H1 (cell line): ENCODE data around the gene GAS6. TPM values are rescaled to one million over a fixed set of nuclear protein-coding genes. Genes with fewer than 3 reads are reported as not detected.

ENCODE experiments used
- CTCF ChIA-PET: fragments of 300-600 bp; sonication (Branson Sonifier 250); formaldehyde crosslinking; loops from one replicate; lab custom pipeline; 2021; ENCODE audit not compliant: partially characterized antibody; lab: Charles Lee
- POLR2A ChIA-PET: fragments of 300-600 bp; sonication (Branson Sonifier 250); formaldehyde crosslinking; loops from one replicate; lab custom pipeline; 2021; ENCODE audit warnings: inconsistent platforms; ENCODE audit not compliant: partially characterized antibody; lab: Charles Lee
- DNase-seq, 2 experiments: peaks; one replicate each; pipeline versions ENCODE4 v3.0.0 to v3.0.0-alpha.2; 2010 to 2022; ENCODE audit warnings: low spot score in 2 of 2, low read depth in 1 of 2, mixed read lengths in 1 of 2
- FAIRE-seq: peaks from 2 replicates; lab custom pipeline; 2011; peaks lifted over from hg19 to GRCh38; lab: Jason Lieb, UNC
- H2AFZ ChIP-seq: 2 replicates; pipeline ENCODE4 v1.8.1; 2012; ENCODE audit warnings: low read length, inconsistent platforms
- H2AK5ac ChIP-seq: 2 replicates; pipeline ENCODE4 v1.6.1; 2013; ENCODE audit warnings: low read depth, low read length
- H2BK120ac ChIP-seq: replicated peaks from 2 replicates; pipeline ENCODE3; 2013; ENCODE audit warnings: low read depth, low read length, inconsistent platforms
- H2BK12ac ChIP-seq: 2 replicates; pipeline ENCODE4 v1.6.1; 2013; ENCODE audit warnings: low read depth, low read length
- H2BK15ac ChIP-seq: 2 replicates; pipeline ENCODE4 v1.6.1; 2013; ENCODE audit warnings: low read length
- H2BK20ac ChIP-seq: 2 replicates; pipeline ENCODE4 v1.6.1; 2013; ENCODE audit warnings: low read length
- H2BK5ac ChIP-seq: 2 replicates; pipeline ENCODE4 v1.6.1; 2013; ENCODE audit warnings: low read depth, low read length
- H3K14ac ChIP-seq: 2 replicates; pipeline ENCODE4 v1.6.1; 2013; ENCODE audit warnings: inconsistent platforms; ENCODE audit not compliant: insufficient read length
- H3K18ac ChIP-seq: 2 replicates; pipeline ENCODE4 v1.6.1; 2013; ENCODE audit warnings: low read length; ENCODE audit errors: extremely low read depth
- H3K23ac ChIP-seq: 2 replicates; pipeline ENCODE4 v1.6.1; 2013; ENCODE audit warnings: inconsistent platforms; ENCODE audit not compliant: insufficient read length
- H3K23me2 ChIP-seq: 2 replicates; pipeline ENCODE4 v1.6.1; 2013; ENCODE audit warnings: low read depth, low read length
- H3K27ac ChIP-seq: 2 replicates; pipeline ENCODE4 v1.6.1; 2011; ENCODE audit warnings: low read depth, low read length, inconsistent platforms
- H3K27me3 ChIP-seq, 4 experiments: replicated peaks in 1 of 4; 1 replicate in 1 of 4; 2 replicates in 3 of 4; pipeline versions ENCODE4 v1.6.1 to v1.8.1; 2011 to 2013; ENCODE audit warnings: low read length in 3 of 4, mild to moderate bottlenecking in 3 of 4, inconsistent platforms in 2 of 4, mixed read lengths in 2 of 4, moderate library complexity in 1 of 4; ENCODE audit not compliant: control insufficient read depth in 3 of 4, insufficient read depth in 3 of 4; ENCODE audit errors: extremely low read depth in 1 of 4
- H3K36me3 ChIP-seq, 4 experiments: 2 replicates each; pipeline versions ENCODE4 v1.6.1 to v1.8.1; 2011 to 2013; ENCODE audit warnings: mild to moderate bottlenecking in 4 of 4, low read length in 3 of 4, moderate library complexity in 2 of 4, control low read depth in 1 of 4, inconsistent platforms in 1 of 4; ENCODE audit not compliant: insufficient read depth in 4 of 4, control insufficient read depth in 2 of 4
- H3K4ac ChIP-seq: replicated peaks from 2 replicates; pipeline ENCODE3; 2013; ENCODE audit warnings: low read length, low read depth, mixed read lengths, inconsistent platforms; ENCODE audit not compliant: insufficient read length
- H3K4me1 ChIP-seq, 4 experiments: replicated peaks in 1 of 4; 1 replicate in 1 of 4; 2 replicates in 3 of 4; pipeline versions ENCODE4 v1.6.1 to v1.8.1; 2011 to 2013; ENCODE audit warnings: low read length in 3 of 4, inconsistent platforms in 2 of 4, mixed read lengths in 1 of 4; ENCODE audit not compliant: insufficient read depth in 4 of 4, control insufficient read depth in 3 of 4
- H3K4me2 ChIP-seq, 2 experiments: 2 replicates each; pipeline versions ENCODE4 v1.6.1 to v1.8.1; 2011 to 2013; ENCODE audit warnings: low read depth in 2 of 2, low read length in 2 of 2, control low read depth in 1 of 2, inconsistent platforms in 1 of 2, mild to moderate bottlenecking in 1 of 2; ENCODE audit not compliant: insufficient read depth in 1 of 2
- H3K4me3 ChIP-seq, 4 experiments: fragments of 200-600, 300-600 bp in 1 of 4; sonication (generic), shearing (Covaris generic), sonication (Bioruptor Twin) in 1 of 4; 2 replicates each; pipeline versions ENCODE4 v1.5.1 to v1.8.1; 2011 to 2016; ENCODE audit warnings: low read length in 4 of 4, low read depth in 3 of 4, control low read depth in 2 of 4, inconsistent platforms in 2 of 4, mild to moderate bottlenecking in 2 of 4, mixed read lengths in 1 of 4, moderate library complexity in 1 of 4; ENCODE audit not compliant: insufficient read depth in 2 of 4; ENCODE audit errors: extremely low read depth in 1 of 4
- H3K56ac ChIP-seq: replicated peaks from 2 replicates; pipeline ENCODE3; 2013; ENCODE audit warnings: low read depth, mild to moderate bottlenecking, mixed read lengths, low read length, inconsistent platforms; ENCODE audit not compliant: insufficient read length
- H3K79me1 ChIP-seq: 2 replicates; pipeline ENCODE4 v1.6.1; 2013; ENCODE audit warnings: low read depth, low read length, control low read depth
- H3K79me2 ChIP-seq, 2 experiments: 2 replicates each; pipeline versions ENCODE4 v1.6.1 to v1.8.1; 2012 to 2013; ENCODE audit warnings: low read length in 2 of 2, mild to moderate bottlenecking in 2 of 2, inconsistent platforms in 1 of 2; ENCODE audit not compliant: insufficient read depth in 2 of 2, control insufficient read depth in 1 of 2
- H3K9ac ChIP-seq, 4 experiments: replicated peaks in 1 of 4; 1 replicate in 1 of 4; 2 replicates in 3 of 4; pipeline versions ENCODE4 v1.6.1 to v1.8.1; 2011 to 2013; ENCODE audit warnings: low read depth in 3 of 4, low read length in 3 of 4, control low read depth in 2 of 4, mild to moderate bottlenecking in 2 of 4, moderate library complexity in 2 of 4, inconsistent platforms in 1 of 4; ENCODE audit errors: extremely low read depth in 1 of 4
- H3K9me3 ChIP-seq, 2 experiments: 2 replicates each; pipeline versions ENCODE4 v1.6.1 to v1.8.1; 2012 to 2013; ENCODE audit warnings: mild to moderate bottlenecking in 2 of 2, moderate library complexity in 2 of 2, control low read depth in 1 of 2, inconsistent platforms in 1 of 2, low read depth in 1 of 2, low read length in 1 of 2, mixed read lengths in 1 of 2; ENCODE audit not compliant: insufficient read depth in 2 of 2
- H4K20me1 ChIP-seq, 2 experiments: replicated peaks in 1 of 2; 2 replicates each; pipeline versions ENCODE3 to v1.8.1; 2011 to 2013; ENCODE audit warnings: inconsistent platforms in 2 of 2, low read length in 2 of 2, mild to moderate bottlenecking in 1 of 2; ENCODE audit not compliant: insufficient read depth in 2 of 2, control insufficient read depth in 1 of 2
- H4K5ac ChIP-seq: 2 replicates; pipeline ENCODE4 v1.6.1; 2013; ENCODE audit warnings: low read length, low read depth, mixed read lengths, inconsistent platforms; ENCODE audit not compliant: insufficient read length
- H4K8ac ChIP-seq: 2 replicates; pipeline ENCODE4 v1.8.0; 2013; ENCODE audit warnings: mild to moderate bottlenecking, moderate library complexity, low read length, inconsistent platforms; ENCODE audit not compliant: insufficient read depth; ENCODE audit errors: extremely low read depth
- H4K91ac ChIP-seq: replicated peaks from 2 replicates; pipeline ENCODE3; 2013; ENCODE audit warnings: low read length, mixed read lengths, inconsistent platforms; ENCODE audit not compliant: insufficient read length
- ASH2L ChIP-seq: fragments of 200-600, 300-600 bp; sonication (generic); IDR thresholded peaks from one replicate; pipeline ENCODE4 v1.7.1; 2017; ENCODE audit warnings: low read length
- BRCA1 ChIP-seq: IDR thresholded peaks from 2 replicates; pipeline ENCODE4 v1.6.1; 2012; ENCODE audit warnings: low read depth, low read length, improper control_type of control experiment
- CBX8 ChIP-seq: fragments of 300-800, 300-1000 bp; sonication (generic); IDR thresholded peaks from 2 replicates; pipeline ENCODE4 v1.7.1; 2016; ENCODE audit warnings: low read depth, low read length, borderline replicate concordance
- CHD2 ChIP-seq: IDR thresholded peaks from 2 replicates; pipeline ENCODE4 v1.6.1; 2012; ENCODE audit warnings: low read length, improper control_type of control experiment
- FOSL1 ChIP-seq: IDR thresholded peaks from 2 replicates; pipeline ENCODE4 v1.6.1; 2011; ENCODE audit warnings: mild to moderate bottlenecking, low read depth, low read length, moderate library complexity; ENCODE audit not compliant: insufficient read depth
- HDAC6 ChIP-seq: IDR thresholded peaks from one replicate; pipeline ENCODE4 v1.7.1; 2012; ENCODE audit warnings: low read depth, mild to moderate bottlenecking, inconsistent platforms, low read length, moderate library complexity
- KDM5A ChIP-seq: fragments of 200-600 bp; IDR thresholded peaks from 2 replicates; pipeline ENCODE4 v1.7.1; 2012; ENCODE audit warnings: mild to moderate bottlenecking, low read length, inconsistent platforms, mixed read lengths
- PHF8 ChIP-seq: fragments of 200-600 bp; sonication (generic); conservative IDR thresholded peaks from 2 replicates; pipeline ENCODE4 v1.7.1; 2012; ENCODE audit warnings: low read depth, mild to moderate bottlenecking, inconsistent platforms, low read length, moderate library complexity
- POU5F1 ChIP-seq: IDR thresholded peaks from 2 replicates; pipeline ENCODE4 v1.6.1; 2011; ENCODE audit warnings: low read depth, mild to moderate bottlenecking, low read length, moderate library complexity
- SIN3A ChIP-seq, 2 experiments: IDR thresholded peaks in 1 of 2; conservative IDR thresholded peaks in 1 of 2; 2 replicates each; pipeline ENCODE4 v1.6.1; 2011 to 2012; ENCODE audit warnings: low read length in 2 of 2, improper control_type of control experiment in 1 of 2, low read depth in 1 of 2, mild to moderate bottlenecking in 1 of 2
- SP1 ChIP-seq: IDR thresholded peaks from 2 replicates; pipeline ENCODE4 v1.6.1; 2011; ENCODE audit warnings: low read depth, low read length
- SRF ChIP-seq: IDR thresholded peaks from 2 replicates; pipeline ENCODE4 v1.6.1; 2011; ENCODE audit warnings: mild to moderate bottlenecking, low read depth, low read length, moderate library complexity
- SUZ12 ChIP-seq: fragments of 200-600 bp; sonication (generic); IDR thresholded peaks from 2 replicates; pipeline ENCODE4 v1.6.1; 2012; ENCODE audit warnings: mild to moderate bottlenecking, inconsistent platforms, low read length, moderate library complexity, mixed read lengths
- YY1 ChIP-seq: IDR thresholded peaks from 2 replicates; pipeline ENCODE4 v1.6.1; 2011; ENCODE audit warnings: low read depth, mild to moderate bottlenecking, low read length
- WGBS, 2 experiments: shearing (Covaris generic) in 1 of 2; methylation state at CpG; one replicate each; pipeline versions ENCODE4 v1.1.6 to v1.1.7; 2013 to 2015; ENCODE audit warnings: low lambda C conversion rate in 2 of 2, mixed read lengths in 2 of 2, inconsistent platforms in 1 of 2, low coverage in 1 of 2, missing lambda C conversion rate in 1 of 2; ENCODE audit not compliant: insufficient replicate concordance in 2 of 2, insufficient coverage in 1 of 2, insufficient read length in 1 of 2; ENCODE audit errors: extremely low coverage in 1 of 2, missing lambda C conversion rate in 1 of 2; 5-methylcytosine and 5-hydroxymethylcytosine counted together
- polyA plus RNA-seq, 7 experiments: library from polyadenylated mRNA; depleted of rRNA in 3 of 7; stranded (reverse) in 5 of 7; unstranded in 2 of 7; fragments of >200 nt in 5 of 7; fragments of 200-250 nt in 2 of 7; gene quantifications; 1 replicate in 5 of 7; 2 replicates in 1 of 7; 4 replicates in 1 of 7; pipeline versions ENCODE4 v1.2.1 to v1.2.3, GENCODE V29; 2011 to 2013; ENCODE audit warnings: missing spikeins in 2 of 7, mixed read lengths in 2 of 7
- total RNA-seq: library from RNA; stranded (reverse); fragmentation: NEBNext Ultra II Directional; extraction: Animal tissue kit (Norgen Biotek cat#: 25700); gene quantifications from 2 replicates; pipeline ENCODE4 v1.2.1, GENCODE V29; 2021

Gene GAS6
- total and polyA plus RNA-seq, 2 of the 8 experiments (the other 6 are each of a cell fraction or from before 2014, with no cell fraction given): 18.6 to 31.0 TPM

GRCh38 chr13:113783966-113784644, 79.8 kb downstream of the GAS6 start:
- no peak overlapping the region for H2BK120ac ChIP-seq
- CTCF ChIA-PET: no interaction called here
- H3K9me3 ChIP-seq: peaks cover 3 to 7% of the 10 kb centered on the region in 2 experiments; a peak in 3 of 4 replicates
- peaks cover 0 to 3% of the 10 kb centered on the region in 2 experiments for H4K20me1 ChIP-seq
- H3K4me1 ChIP-seq: peaks cover 0 to 6% (median 1%) of the 10 kb centered on the region in 4 experiments; a peak in 2 of 7 replicates
- H2BK5ac ChIP-seq: no peak overlapping the region
- H2BK15ac ChIP-seq: no peak overlapping the region
- no peaks in the 10 kb centered on the region for H3K79me1 ChIP-seq
- no peaks in the 10 kb centered on the region for H3K27me3 ChIP-seq
- H3K56ac ChIP-seq: no peak overlapping the region
- H2BK12ac ChIP-seq: no peak overlapping the region
- H3K4me2 ChIP-seq: no peak overlapping the region
- H4K5ac ChIP-seq: no peak overlapping the region
- no peak overlapping the region for H2AK5ac ChIP-seq
- H3K36me3 ChIP-seq: peaks cover 0 to 5% (median 0%) of the 10 kb centered on the region in 4 experiments; a peak in 1 of 8 replicates
- H2AFZ ChIP-seq: no peak overlapping the region
- no peak overlapping the region for H3K27ac ChIP-seq
- H4K91ac ChIP-seq: no peak overlapping the region
- no peak overlapping the region for H3K14ac ChIP-seq
- H3K23me2 ChIP-seq: peaks cover 6% of the 10 kb centered on the region; the same call in 1 of the 2 replicates
- no peak overlapping the region for H3K4me3 ChIP-seq
- no peak overlapping the region for H3K23ac ChIP-seq
- POLR2A ChIA-PET: no interaction called here
- DNase-seq (no peak), FAIRE-seq (no peak)
- H3K18ac ChIP-seq: no peak overlapping the region
- no peak overlapping the region for H3K9ac ChIP-seq
- H4K8ac ChIP-seq: no peak overlapping the region
- no peak overlapping the region for H3K4ac ChIP-seq
- H3K79me2 ChIP-seq: peaks cover 0 to 3% of the 10 kb centered on the region in 2 experiments; a peak in 1 of 4 replicates
- H2BK20ac ChIP-seq: no peak overlapping the region
- 85% methylated on average over 10 of the region's 10 CpGs; no CpG with 5 or more reads in 1 of the 2 experiments for WGBS, 2 experiments
- TF ChIP-seq CHD2: no peak
- TF ChIP-seq SRF: no peak
- TF ChIP-seq CBX8: no peak
- no peak for TF ChIP-seq HDAC6
- no peak for TF ChIP-seq FOSL1
- no peak for TF ChIP-seq SUZ12
- no peak for TF ChIP-seq KDM5A
- TF ChIP-seq PHF8: no peak
- TF ChIP-seq SP1: no peak
- TF ChIP-seq YY1: no peak
- no peak for TF ChIP-seq ASH2L
- no peak for TF ChIP-seq SIN3A (conservative IDR thresholded peaks at IDR 0.05 in 1 of 2, IDR thresholded peaks at IDR 0.05 in 1 of 2; ENCODE audit: low read depth in 1 of 2, low read length in 2 of 2)
- no peak for TF ChIP-seq BRCA1
- no peak for TF ChIP-seq POU5F1
